ENCODE measurements around the gene PSMB5. TPM values are rescaled to one million over a fixed set of nuclear protein-coding genes. Genes with fewer than 3 reads are reported as not detected.

The PSMB5 gene
- total and polyA plus RNA-seq, 2 of the 13 experiments (the other 11 are each of a cell fraction or from before 2014, with no cell fraction given), result 705 to 871 TPM

DNA sequence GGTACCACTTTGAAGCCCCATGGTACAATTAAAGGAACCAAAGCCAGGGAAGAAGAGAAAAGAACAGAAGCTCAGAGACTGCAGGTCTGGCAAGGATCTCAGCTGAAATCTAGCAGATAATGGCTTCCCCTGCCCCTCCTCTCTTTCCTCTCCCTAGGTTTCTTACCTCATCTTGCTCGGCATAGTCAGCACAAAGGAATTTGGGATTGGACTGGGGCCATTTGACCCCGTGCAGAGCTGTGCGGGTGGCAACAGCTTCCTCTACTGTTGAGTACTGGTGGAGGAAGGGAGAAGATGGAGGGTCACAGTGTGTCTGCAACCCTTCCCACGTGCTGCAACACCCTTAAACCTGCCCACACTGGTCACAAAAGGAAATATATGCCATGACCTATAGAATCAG is 27.3 kb upstream of the PSMB5 start (continued):
- TF ChIP-seq ZNF484 (CRISPR knock-in tag; IDR thresholded peaks at IDR 0.05; ENCODE audit: borderline replicate concordance, low read depth) (no peak), ATF7 (IDR thresholded peaks at IDR 0.05) (no peak), ATF7 (CRISPR knock-in tag; IDR thresholded peaks at IDR 0.05) (0 out of 2 replicates have a peak, but pooled peaks have one; percentile 26), NCOA5 (CRISPR knock-in tag; IDR thresholded peaks at IDR 0.05) (no peak)
- TF ChIP-seq, protein P1, sequence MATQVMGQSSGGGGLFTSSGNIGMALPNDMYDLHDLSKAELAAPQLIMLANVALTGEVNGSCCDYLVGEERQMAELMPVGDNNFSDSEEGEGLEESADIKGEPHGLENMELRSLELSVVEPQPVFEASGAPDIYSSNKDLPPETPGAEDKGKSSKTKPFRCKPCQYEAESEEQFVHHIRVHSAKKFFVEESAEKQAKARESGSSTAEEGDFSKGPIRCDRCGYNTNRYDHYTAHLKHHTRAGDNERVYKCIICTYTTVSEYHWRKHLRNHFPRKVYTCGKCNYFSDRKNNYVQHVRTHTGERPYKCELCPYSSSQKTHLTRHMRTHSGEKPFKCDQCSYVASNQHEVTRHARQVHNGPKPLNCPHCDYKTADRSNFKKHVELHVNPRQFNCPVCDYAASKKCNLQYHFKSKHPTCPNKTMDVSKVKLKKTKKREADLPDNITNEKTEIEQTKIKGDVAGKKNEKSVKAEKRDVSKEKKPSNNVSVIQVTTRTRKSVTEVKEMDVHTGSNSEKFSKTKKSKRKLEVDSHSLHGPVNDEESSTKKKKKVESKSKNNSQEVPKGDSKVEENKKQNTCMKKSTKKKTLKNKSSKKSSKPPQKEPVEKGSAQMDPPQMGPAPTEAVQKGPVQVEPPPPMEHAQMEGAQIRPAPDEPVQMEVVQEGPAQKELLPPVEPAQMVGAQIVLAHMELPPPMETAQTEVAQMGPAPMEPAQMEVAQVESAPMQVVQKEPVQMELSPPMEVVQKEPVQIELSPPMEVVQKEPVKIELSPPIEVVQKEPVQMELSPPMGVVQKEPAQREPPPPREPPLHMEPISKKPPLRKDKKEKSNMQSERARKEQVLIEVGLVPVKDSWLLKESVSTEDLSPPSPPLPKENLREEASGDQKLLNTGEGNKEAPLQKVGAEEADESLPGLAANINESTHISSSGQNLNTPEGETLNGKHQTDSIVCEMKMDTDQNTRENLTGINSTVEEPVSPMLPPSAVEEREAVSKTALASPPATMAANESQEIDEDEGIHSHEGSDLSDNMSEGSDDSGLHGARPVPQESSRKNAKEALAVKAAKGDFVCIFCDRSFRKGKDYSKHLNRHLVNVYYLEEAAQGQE (IDR thresholded peaks at IDR 0.05; ENCODE audit: borderline replicate concordance in 1 of 2, low read depth in 1 of 2, low read length in 2 of 2), result no peak

DNA sequence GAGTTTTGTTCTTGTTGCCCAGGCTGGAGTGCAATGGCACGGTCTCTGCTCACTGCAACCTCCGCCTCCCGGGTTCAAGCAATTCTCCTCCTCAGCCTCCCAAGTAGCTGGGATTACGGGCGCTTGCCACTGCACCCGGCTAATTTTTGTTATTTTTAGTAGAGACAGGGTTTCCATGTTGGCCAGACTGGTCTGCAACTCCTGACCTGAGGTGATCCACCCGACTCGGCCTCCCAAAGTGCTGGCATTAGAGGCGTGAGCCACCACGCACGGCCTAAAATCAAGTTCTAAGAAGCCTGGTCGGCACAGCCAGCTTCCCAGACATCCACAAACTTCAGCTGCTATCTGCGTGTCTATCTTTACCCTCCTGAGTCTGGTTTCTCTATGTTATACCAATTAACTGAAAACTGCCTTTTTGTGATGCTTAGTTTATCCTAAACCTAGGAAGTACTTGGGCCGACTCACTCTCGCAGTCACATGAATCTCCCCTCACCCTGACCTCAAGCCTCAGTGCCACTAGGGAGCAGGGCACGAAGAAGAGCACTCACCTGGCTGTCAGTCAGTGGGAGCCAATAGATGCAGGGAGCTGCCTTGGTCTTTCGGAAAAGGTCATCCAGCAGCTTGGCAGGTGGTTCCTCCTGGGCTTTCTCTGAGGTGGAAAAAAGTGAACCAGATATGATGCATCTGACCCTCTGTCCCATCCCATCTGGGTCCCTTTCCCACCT is 26.0 kb upstream of the PSMB5 start:
- intact Hi-C loops (cut with micrococcal nuclease; ENCODE audit: unreplicated experiment), result no loop called here
- FAIRE-seq (no peak), ATAC-seq (no peak), DNase-seq (ENCODE audit: low spot score) (no peak)
- Histone ChIP-seq H3K4me2 (ENCODE audit: low read depth, low read length) (no peak overlapping the region), H4K20me1 (ENCODE audit: insufficient read depth, low read length) (peaks cover 13% of the 10 kb centered on the region; the same call in 1 of the 2 replicates), H3K27ac (ENCODE audit: extremely low read length, insufficient read depth, low read length) (no peak overlapping the region), H3K9me3 (ENCODE audit: low read length) (no peaks in the 10 kb centered on the region), H3K36me3 (replicated peaks in 1 of 2; ENCODE audit: control insufficient read depth in 1 of 2, insufficient read depth in 2 of 2, low read length in 2 of 2) (peaks cover 51 to 63% of the 10 kb centered on the region in 2 experiments), H3K9ac (ENCODE audit: insufficient read depth, low read depth, low read length) (no peak overlapping the region), H3K4me3 (replicated peaks in 1 of 3; ENCODE audit: insufficient read depth in 1 of 3, low read depth in 2 of 3, low read length in 3 of 3) (no peak overlapping the region), H3K27me3 (ENCODE audit: control insufficient read depth in 1 of 2, insufficient read depth in 2 of 2, low read length in 2 of 2) (peaks cover 0 to 6% of the 10 kb centered on the region in 2 experiments; a peak in 1 of 5 replicates), H3K79me2 (ENCODE audit: insufficient read depth, low read length) (no peaks in the 10 kb centered on the region), H3K4me1 (ENCODE audit: insufficient read depth, low read length) (peaks cover 25% of the 10 kb centered on the region), H2AFZ (ENCODE audit: low read length) (no peak overlapping the region)
- in situ Hi-C loops (cut with HindIII; ENCODE audit: extremely low pct_ligation_motif_present, low pct_unique_long_range_greater_than_20kb), result no loop called here
- 97% methylated on average over 17 of the region's 17 CpGs for WGBS (ENCODE audit: low lambda C conversion rate)
- ChIA-PET POLR2A (interaction anchor here (2.3 to 6.2 kb wide), 7 partner anchors 8 to 84 kb away, joined by 17 to 70 read pairs (median 42); partner anchors contain the start of genes ACIN1, AJUBA and C14orf119), CTCF (ENCODE audit: low intra/inter-chr PET ratio, low total read pairs) (interaction anchor here (1.3 kb wide), 1 partner anchor 9 kb away, joined by 3 read pairs; no protein-coding TSS in a partner anchor)
- no TSS peak for BruUV-seq (replicated peaks)
- TF ChIP-seq KLF12 (CRISPR knock-in tag; IDR thresholded peaks at IDR 0.05; ENCODE audit: borderline replicate concordance) (no peak), RBM22 (optimal IDR thresholded peaks at IDR 0.05; ENCODE audit: low read length) (peak; percentile 97), NRL (CRISPR knock-in tag; IDR thresholded peaks at IDR 0.05; ENCODE audit: borderline replicate concordance) (no peak), POLR2G (IDR thresholded peaks at IDR 0.05; ENCODE audit: low read depth, low read length) (0 out of 2 replicates have a peak, but pooled peaks have one; percentile 27), ARNTL (CRISPR knock-in tag; IDR thresholded peaks at IDR 0.05) (no peak), ZNF709 (CRISPR knock-in tag; IDR thresholded peaks at IDR 0.05) (0 out of 2 replicates have a peak, but pooled peaks have one; percentile 43), NFKB2 (CRISPR knock-in tag; IDR thresholded peaks at IDR 0.05; ENCODE audit: borderline replicate concordance) (0 out of 2 replicates have a peak, but pooled peaks have one; percentile 34)
- TF ChIP-seq, protein P2, sequence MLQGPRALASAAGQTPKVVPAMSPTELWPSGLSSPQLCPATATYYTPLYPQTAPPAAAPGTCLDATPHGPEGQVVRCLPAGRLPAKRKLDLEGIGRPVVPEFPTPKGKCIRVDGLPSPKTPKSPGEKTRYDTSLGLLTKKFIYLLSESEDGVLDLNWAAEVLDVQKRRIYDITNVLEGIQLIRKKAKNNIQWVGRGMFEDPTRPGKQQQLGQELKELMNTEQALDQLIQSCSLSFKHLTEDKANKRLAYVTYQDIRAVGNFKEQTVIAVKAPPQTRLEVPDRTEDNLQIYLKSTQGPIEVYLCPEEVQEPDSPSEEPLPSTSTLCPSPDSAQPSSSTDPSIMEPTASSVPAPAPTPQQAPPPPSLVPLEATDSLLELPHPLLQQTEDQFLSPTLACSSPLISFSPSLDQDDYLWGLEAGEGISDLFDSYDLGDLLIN (CRISPR knock-in tag; IDR thresholded peaks at IDR 0.05; ENCODE audit: borderline replicate concordance), result 0 out of 2 replicates have a peak, but pooled peaks have one; percentile 30
- TF ChIP-seq, protein P3, sequence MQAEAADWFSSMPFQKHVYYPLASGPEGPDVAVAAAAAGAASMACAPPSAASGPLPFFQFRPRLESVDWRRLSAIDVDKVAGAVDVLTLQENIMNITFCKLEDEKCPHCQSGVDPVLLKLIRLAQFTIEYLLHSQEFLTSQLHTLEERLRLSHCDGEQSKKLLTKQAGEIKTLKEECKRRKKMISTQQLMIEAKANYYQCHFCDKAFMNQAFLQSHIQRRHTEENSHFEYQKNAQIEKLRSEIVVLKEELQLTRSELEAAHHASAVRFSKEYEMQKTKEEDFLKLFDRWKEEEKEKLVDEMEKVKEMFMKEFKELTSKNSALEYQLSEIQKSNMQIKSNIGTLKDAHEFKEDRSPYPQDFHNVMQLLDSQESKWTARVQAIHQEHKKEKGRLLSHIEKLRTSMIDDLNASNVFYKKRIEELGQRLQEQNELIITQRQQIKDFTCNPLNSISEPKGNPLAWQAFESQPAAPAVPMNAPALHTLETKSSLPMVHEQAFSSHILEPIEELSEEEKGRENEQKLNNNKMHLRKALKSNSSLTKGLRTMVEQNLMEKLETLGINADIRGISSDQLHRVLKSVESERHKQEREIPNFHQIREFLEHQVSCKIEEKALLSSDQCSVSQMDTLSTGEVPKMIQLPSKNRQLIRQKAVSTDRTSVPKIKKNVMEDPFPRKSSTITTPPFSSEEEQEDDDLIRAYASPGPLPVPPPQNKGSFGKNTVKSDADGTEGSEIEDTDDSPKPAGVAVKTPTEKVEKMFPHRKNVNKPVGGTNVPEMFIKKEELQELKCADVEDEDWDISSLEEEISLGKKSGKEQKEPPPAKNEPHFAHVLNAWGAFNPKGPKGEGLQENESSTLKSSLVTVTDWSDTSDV (CRISPR knock-in tag; IDR thresholded peaks at IDR 0.05), result peak; percentile 27; the same call in 1 of the 2 replicates
